ENCODE measurements around the gene ING2.

- TF ChIP-seq, protein P1, sequence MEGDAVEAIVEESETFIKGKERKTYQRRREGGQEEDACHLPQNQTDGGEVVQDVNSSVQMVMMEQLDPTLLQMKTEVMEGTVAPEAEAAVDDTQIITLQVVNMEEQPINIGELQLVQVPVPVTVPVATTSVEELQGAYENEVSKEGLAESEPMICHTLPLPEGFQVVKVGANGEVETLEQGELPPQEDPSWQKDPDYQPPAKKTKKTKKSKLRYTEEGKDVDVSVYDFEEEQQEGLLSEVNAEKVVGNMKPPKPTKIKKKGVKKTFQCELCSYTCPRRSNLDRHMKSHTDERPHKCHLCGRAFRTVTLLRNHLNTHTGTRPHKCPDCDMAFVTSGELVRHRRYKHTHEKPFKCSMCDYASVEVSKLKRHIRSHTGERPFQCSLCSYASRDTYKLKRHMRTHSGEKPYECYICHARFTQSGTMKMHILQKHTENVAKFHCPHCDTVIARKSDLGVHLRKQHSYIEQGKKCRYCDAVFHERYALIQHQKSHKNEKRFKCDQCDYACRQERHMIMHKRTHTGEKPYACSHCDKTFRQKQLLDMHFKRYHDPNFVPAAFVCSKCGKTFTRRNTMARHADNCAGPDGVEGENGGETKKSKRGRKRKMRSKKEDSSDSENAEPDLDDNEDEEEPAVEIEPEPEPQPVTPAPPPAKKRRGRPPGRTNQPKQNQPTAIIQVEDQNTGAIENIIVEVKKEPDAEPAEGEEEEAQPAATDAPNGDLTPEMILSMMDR (IDR thresholded peaks at IDR 0.05; ENCODE audit: insufficient read depth, low read length, poor library complexity, severe bottlenecking), result no peak
- no peak for TF ChIP-seq EZH2phosphoT487 (conservative IDR thresholded peaks at IDR 0.05; ENCODE audit: low read length)
Observed at GRCh38 chr4:183552274-183553146, 47.7 kb downstream of the ING2 start.
